Endothelial cell of umbilical vein (primary cell): ENCODE measurements around the gene ELMO2. TPM values are rescaled to one million over a fixed set of nuclear protein-coding genes. Genes with fewer than 3 reads are reported as not detected.

Source experiments
- BruUV-seq: library from RNA; stranded (reverse); fragments of 400-500 nt; replicated peaks from 2 replicates; lab custom pipeline; 2021; lab: Mats Ljungman, UMichigan
- CTCF ChIA-PET: fragments of 300-600, 350-600 bp; sonication (Branson Sonifier 250); formaldehyde crosslinking; loops from one replicate; lab custom pipeline; 2021; ENCODE audit warnings: antibody characterized with exemption, inconsistent platforms; lab: Charles Lee
- POLR2A ChIA-PET: fragments of 300-600, 350-600 bp; sonication (Branson Sonifier 250); formaldehyde crosslinking; loops from one replicate; lab custom pipeline; 2021; ENCODE audit warnings: antibody characterized with exemption, inconsistent platforms; lab: Charles Lee
- DNase-seq: peaks from one replicate; pipeline ENCODE4 v3.0.0-alpha.2; 2011; ENCODE audit warnings: low read depth, low spot score
- FAIRE-seq: peaks from 2 replicates; lab custom pipeline; 2011; peaks lifted over from hg19 to GRCh38; lab: Jason Lieb, UNC
- H2AFZ ChIP-seq: 2 replicates; pipeline ENCODE4 v1.6.0; 2012; ENCODE audit warnings: low read depth, low read length, control low read depth, inconsistent platforms
- H3K27ac ChIP-seq: 2 replicates; pipeline ENCODE4 v1.5.1; 2011; ENCODE audit warnings: low read depth, mild to moderate bottlenecking, control low read depth, low read length, moderate library complexity; ENCODE audit not compliant: insufficient read depth
- H3K27me3 ChIP-seq, 2 experiments: 2 replicates each; pipeline versions ENCODE4 v1.6.0 to v1.6.1; 2011; ENCODE audit warnings: low read length in 2 of 2, mixed read lengths in 1 of 2; ENCODE audit not compliant: control insufficient read depth in 2 of 2, insufficient read depth in 2 of 2
- H3K36me3 ChIP-seq, 2 experiments: 2 replicates in 1 of 2; 3 replicates in 1 of 2; pipeline ENCODE4 v1.5.1; 2011; ENCODE audit warnings: low read length in 2 of 2, mild to moderate bottlenecking in 1 of 2, moderate library complexity in 1 of 2; ENCODE audit not compliant: control insufficient read depth in 2 of 2, insufficient read depth in 2 of 2; ENCODE audit errors: extremely low read depth in 1 of 2
- H3K4me1 ChIP-seq: 3 replicates; pipeline ENCODE4 v1.5.1; 2011; ENCODE audit warnings: mild to moderate bottlenecking, low read length; ENCODE audit not compliant: control insufficient read depth, insufficient read depth; ENCODE audit errors: extremely low read depth
- H3K4me2 ChIP-seq: 2 replicates; pipeline ENCODE4 v1.6.1; 2011; ENCODE audit warnings: low read length, control low read depth, mixed read lengths; ENCODE audit not compliant: insufficient read depth
- H3K4me3 ChIP-seq, 3 experiments: fragments of 200-600 bp in 1 of 3; sonication (generic), shearing (Covaris generic) in 1 of 3; replicated peaks in 1 of 3; 2 replicates each; pipeline ENCODE4 v1.5.1; 2011 to 2016; ENCODE audit warnings: control low read depth in 3 of 3, low read length in 3 of 3, mild to moderate bottlenecking in 2 of 3, inconsistent platforms in 1 of 3, low read depth in 1 of 3, moderate library complexity in 1 of 3; ENCODE audit not compliant: insufficient read depth in 1 of 3
- H3K79me2 ChIP-seq: 2 replicates; pipeline ENCODE4 v1.6.0; 2012; ENCODE audit warnings: low read length, inconsistent platforms; ENCODE audit not compliant: control insufficient read depth, insufficient read depth
- H3K9ac ChIP-seq: replicated peaks from 2 replicates; pipeline ENCODE3; 2011; ENCODE audit warnings: low read length, control low read depth; ENCODE audit not compliant: insufficient read depth; ENCODE audit errors: extremely low read depth
- H3K9me1 ChIP-seq: replicated peaks from 3 replicates; pipeline ENCODE4 v1.6.0; 2011; ENCODE audit warnings: mild to moderate bottlenecking, low read length; ENCODE audit not compliant: control insufficient read depth, insufficient read depth; ENCODE audit errors: extremely low read depth
- H3K9me3 ChIP-seq: replicated peaks from 2 replicates; pipeline ENCODE4 v1.5.1; 2012; ENCODE audit warnings: low read length, inconsistent platforms; ENCODE audit not compliant: control insufficient read depth, insufficient read depth
- H4K20me1 ChIP-seq: replicated peaks from 2 replicates; pipeline ENCODE3; 2011; ENCODE audit warnings: mild to moderate bottlenecking, low read length; ENCODE audit not compliant: control insufficient read depth, insufficient read depth; ENCODE audit errors: extremely low read depth
- CTCF ChIP-seq, 2 donors: IDR thresholded peaks; 1 replicate in 1 of 2; 2 replicates in 1 of 2; pipeline ENCODE4 v1.5.1; 2011; ENCODE audit warnings: low read length in 2 of 2, mild to moderate bottlenecking in 2 of 2, moderate library complexity in 2 of 2, control low read depth in 1 of 2, inconsistent platforms in 1 of 2, low read depth in 1 of 2; ENCODE audit not compliant: insufficient read depth in 1 of 2; ENCODE audit errors: extremely low read depth in 1 of 2
- EZH2 ChIP-seq: IDR thresholded peaks from 2 replicates; pipeline ENCODE4 v1.6.1; 2012; ENCODE audit warnings: borderline replicate concordance, low read depth, mild to moderate bottlenecking, moderate library complexity, low read length, inconsistent platforms; ENCODE audit not compliant: severe bottlenecking
- FOS ChIP-seq: IDR thresholded peaks from 2 replicates; pipeline ENCODE4 v1.6.1; 2011; ENCODE audit warnings: mild to moderate bottlenecking, low read length, moderate library complexity, borderline replicate concordance; ENCODE audit not compliant: insufficient read depth
- GATA2 ChIP-seq: IDR thresholded peaks from 2 replicates; pipeline ENCODE4 v1.7.0; 2011; ENCODE audit warnings: low read depth, mild to moderate bottlenecking, moderate library complexity, mixed read lengths, low read length; ENCODE audit not compliant: insufficient read length, insufficient read depth
- JUN ChIP-seq: IDR thresholded peaks from 2 replicates; pipeline ENCODE4 v1.6.1; 2011; ENCODE audit warnings: borderline replicate concordance, low read depth; ENCODE audit not compliant: insufficient read length, insufficient read depth
- MAX ChIP-seq: IDR thresholded peaks from 2 replicates; pipeline ENCODE4 v1.6.1; 2011; ENCODE audit not compliant: insufficient read depth, insufficient read length
- MYC ChIP-seq: IDR thresholded peaks from one replicate; pipeline ENCODE4 v1.6.1; 2011; ENCODE audit warnings: mild to moderate bottlenecking, low read depth, low read length
- POLR2A ChIP-seq: IDR thresholded peaks from 2 replicates; pipeline ENCODE4 v1.6.1; 2012; ENCODE audit warnings: low read depth, mild to moderate bottlenecking, control low read depth, low read length
- POLR2AphosphoS5 ChIP-seq: IDR thresholded peaks from 2 replicates; pipeline ENCODE4 v1.6.1; 2012; ENCODE audit warnings: low read depth, mild to moderate bottlenecking, control low read depth, low read length, moderate library complexity; ENCODE audit not compliant: insufficient read depth
- dilution Hi-C: fragments of 300-500 bp; cut with MboI; formaldehyde crosslinking; loops from one replicate; pipeline ENCODE4 v1.15.0; 2019; ENCODE audit warnings: low sequenced_read_pairs; ENCODE audit not compliant: extremely low pct_ligation_motif_present
- intact Hi-C: fragments of 100-400 bp; cut with micrococcal nuclease; formaldehyde crosslinking; loops from one replicate; pipeline ENCODE4 v1.10.0; 2022
- polyA plus RNA-seq, 4 experiments: library from polyadenylated mRNA; depleted of rRNA in 3 of 4; stranded (reverse) in 3 of 4; unstranded in 1 of 4; fragments of >200 nt; gene quantifications; 2 replicates each; pipeline versions ENCODE4 v1.2.1 to v1.2.3, GENCODE V29; 2011 to 2012; ENCODE audit warnings: missing spikeins in 1 of 4
- total RNA-seq: library from RNA; stranded (reverse); gene quantifications from 2 replicates; pipeline ENCODE4 v1.2.3, GENCODE V29; 2021

ELMO2 gene
- total and polyA plus RNA-seq, 2 donors (not counting 3 experiments of a cell fraction or from before 2014, with no cell fraction given), result 35.1 to 43.5 TPM

- ChIA-PET CTCF (interaction anchor here (1.1 to 2.2 kb wide), 3 partner anchors 38 to 216 kb away, joined by 3 to 4 read pairs (median 3); no protein-coding TSS in a partner anchor), POLR2A (no interaction called here)
- no peaks in the 10 kb centered on the region for H3K36me3 ChIP-seq
- no peak overlapping the region for H3K27ac ChIP-seq
- no peak for DNase-seq
- no peaks in the 10 kb centered on the region for H4K20me1 ChIP-seq
- no peak for FAIRE-seq
- H2AFZ ChIP-seq, result no peak overlapping the region
- H3K9ac ChIP-seq, result no peak overlapping the region
- no peak overlapping the region for H3K4me3 ChIP-seq
- TF ChIP-seq EZH2 (no peak), POLR2AphosphoS5 (no peak), CTCF (IDR thresholded peaks at IDR 0.05; ENCODE audit: extremely low read depth in 1 of 2, insufficient read depth in 1 of 2, low read depth in 1 of 2, low read length in 2 of 2) (no peak), MYC (no peak), POLR2A (no peak), GATA2 (no peak), FOS (no peak), JUN (no peak), MAX (no peak)
- intact Hi-C loops, result loop anchor here (5.0 kb wide), 1 partner anchor 137 kb away; no protein-coding TSS in a partner anchor
- no peaks in the 10 kb centered on the region for H3K9me1 ChIP-seq
- no peaks in the 10 kb centered on the region for H3K4me1 ChIP-seq
- H3K79me2 ChIP-seq, result no peaks in the 10 kb centered on the region
- dilution Hi-C loops, result no loop called here
- H3K9me3 ChIP-seq, result no peaks in the 10 kb centered on the region
- peaks cover 20 to 23% of the 10 kb centered on the region in 2 experiments for H3K27me3 ChIP-seq
- no peak overlapping the region for H3K4me2 ChIP-seq
- no TSS peak for BruUV-seq
Measured at GRCh38 chr20:46344488-46345162, 61.8 kb downstream of the ELMO2 start.
